H1 (cell line): ENCODE results near the gene CCNYL1. TPM values are rescaled to one million over a fixed set of nuclear protein-coding genes. Genes with fewer than 3 reads are reported as not detected.

Source experiments
- CTCF ChIA-PET: fragments of 300-600 bp; sonication (Branson Sonifier 250); formaldehyde crosslinking; loops from one replicate; lab custom pipeline; 2021; ENCODE audit not compliant: partially characterized antibody; lab: Charles Lee
- POLR2A ChIA-PET: fragments of 300-600 bp; sonication (Branson Sonifier 250); formaldehyde crosslinking; loops from one replicate; lab custom pipeline; 2021; ENCODE audit warnings: inconsistent platforms; ENCODE audit not compliant: partially characterized antibody; lab: Charles Lee
- DNase-seq, 2 experiments: peaks; one replicate each; pipeline versions ENCODE4 v3.0.0 to v3.0.0-alpha.2; 2010 to 2022; ENCODE audit warnings: low spot score in 2 of 2, low read depth in 1 of 2, mixed read lengths in 1 of 2
- FAIRE-seq: peaks from 2 replicates; lab custom pipeline; 2011; peaks lifted over from hg19 to GRCh38; lab: Jason Lieb, UNC
- H2AFZ ChIP-seq: 2 replicates; pipeline ENCODE4 v1.8.1; 2012; ENCODE audit warnings: low read length, inconsistent platforms
- H2AK5ac ChIP-seq: 2 replicates; pipeline ENCODE4 v1.6.1; 2013; ENCODE audit warnings: low read depth, low read length
- H2BK120ac ChIP-seq: replicated peaks from 2 replicates; pipeline ENCODE3; 2013; ENCODE audit warnings: low read depth, low read length, inconsistent platforms
- H2BK12ac ChIP-seq: 2 replicates; pipeline ENCODE4 v1.6.1; 2013; ENCODE audit warnings: low read depth, low read length
- H2BK15ac ChIP-seq: 2 replicates; pipeline ENCODE4 v1.6.1; 2013; ENCODE audit warnings: low read length
- H2BK20ac ChIP-seq: 2 replicates; pipeline ENCODE4 v1.6.1; 2013; ENCODE audit warnings: low read length
- H2BK5ac ChIP-seq: 2 replicates; pipeline ENCODE4 v1.6.1; 2013; ENCODE audit warnings: low read depth, low read length
- H3K14ac ChIP-seq: 2 replicates; pipeline ENCODE4 v1.6.1; 2013; ENCODE audit warnings: inconsistent platforms; ENCODE audit not compliant: insufficient read length
- H3K18ac ChIP-seq: 2 replicates; pipeline ENCODE4 v1.6.1; 2013; ENCODE audit warnings: low read length; ENCODE audit errors: extremely low read depth
- H3K23ac ChIP-seq: 2 replicates; pipeline ENCODE4 v1.6.1; 2013; ENCODE audit warnings: inconsistent platforms; ENCODE audit not compliant: insufficient read length
- H3K23me2 ChIP-seq: 2 replicates; pipeline ENCODE4 v1.6.1; 2013; ENCODE audit warnings: low read depth, low read length
- H3K27ac ChIP-seq: 2 replicates; pipeline ENCODE4 v1.6.1; 2011; ENCODE audit warnings: low read depth, low read length, inconsistent platforms
- H3K27me3 ChIP-seq, 4 experiments: replicated peaks in 1 of 4; 1 replicate in 1 of 4; 2 replicates in 3 of 4; pipeline versions ENCODE4 v1.6.1 to v1.8.1; 2011 to 2013; ENCODE audit warnings: low read length in 3 of 4, mild to moderate bottlenecking in 3 of 4, inconsistent platforms in 2 of 4, mixed read lengths in 2 of 4, moderate library complexity in 1 of 4; ENCODE audit not compliant: control insufficient read depth in 3 of 4, insufficient read depth in 3 of 4; ENCODE audit errors: extremely low read depth in 1 of 4
- H3K36me3 ChIP-seq, 4 experiments: 2 replicates each; pipeline versions ENCODE4 v1.6.1 to v1.8.1; 2011 to 2013; ENCODE audit warnings: mild to moderate bottlenecking in 4 of 4, low read length in 3 of 4, moderate library complexity in 2 of 4, control low read depth in 1 of 4, inconsistent platforms in 1 of 4; ENCODE audit not compliant: insufficient read depth in 4 of 4, control insufficient read depth in 2 of 4
- H3K4ac ChIP-seq: replicated peaks from 2 replicates; pipeline ENCODE3; 2013; ENCODE audit warnings: low read length, low read depth, mixed read lengths, inconsistent platforms; ENCODE audit not compliant: insufficient read length
- H3K4me1 ChIP-seq, 4 experiments: replicated peaks in 1 of 4; 1 replicate in 1 of 4; 2 replicates in 3 of 4; pipeline versions ENCODE4 v1.6.1 to v1.8.1; 2011 to 2013; ENCODE audit warnings: low read length in 3 of 4, inconsistent platforms in 2 of 4, mixed read lengths in 1 of 4; ENCODE audit not compliant: insufficient read depth in 4 of 4, control insufficient read depth in 3 of 4
- H3K4me2 ChIP-seq, 2 experiments: 2 replicates each; pipeline versions ENCODE4 v1.6.1 to v1.8.1; 2011 to 2013; ENCODE audit warnings: low read depth in 2 of 2, low read length in 2 of 2, control low read depth in 1 of 2, inconsistent platforms in 1 of 2, mild to moderate bottlenecking in 1 of 2; ENCODE audit not compliant: insufficient read depth in 1 of 2
- H3K4me3 ChIP-seq, 4 experiments: fragments of 200-600, 300-600 bp in 1 of 4; sonication (generic), shearing (Covaris generic), sonication (Bioruptor Twin) in 1 of 4; 2 replicates each; pipeline versions ENCODE4 v1.5.1 to v1.8.1; 2011 to 2016; ENCODE audit warnings: low read length in 4 of 4, low read depth in 3 of 4, control low read depth in 2 of 4, inconsistent platforms in 2 of 4, mild to moderate bottlenecking in 2 of 4, mixed read lengths in 1 of 4, moderate library complexity in 1 of 4; ENCODE audit not compliant: insufficient read depth in 2 of 4; ENCODE audit errors: extremely low read depth in 1 of 4
- H3K56ac ChIP-seq: replicated peaks from 2 replicates; pipeline ENCODE3; 2013; ENCODE audit warnings: low read depth, mild to moderate bottlenecking, mixed read lengths, low read length, inconsistent platforms; ENCODE audit not compliant: insufficient read length
- H3K79me1 ChIP-seq: 2 replicates; pipeline ENCODE4 v1.6.1; 2013; ENCODE audit warnings: low read depth, low read length, control low read depth
- H3K79me2 ChIP-seq, 2 experiments: 2 replicates each; pipeline versions ENCODE4 v1.6.1 to v1.8.1; 2012 to 2013; ENCODE audit warnings: low read length in 2 of 2, mild to moderate bottlenecking in 2 of 2, inconsistent platforms in 1 of 2; ENCODE audit not compliant: insufficient read depth in 2 of 2, control insufficient read depth in 1 of 2
- H3K9ac ChIP-seq, 4 experiments: replicated peaks in 1 of 4; 1 replicate in 1 of 4; 2 replicates in 3 of 4; pipeline versions ENCODE4 v1.6.1 to v1.8.1; 2011 to 2013; ENCODE audit warnings: low read depth in 3 of 4, low read length in 3 of 4, control low read depth in 2 of 4, mild to moderate bottlenecking in 2 of 4, moderate library complexity in 2 of 4, inconsistent platforms in 1 of 4; ENCODE audit errors: extremely low read depth in 1 of 4
- H3K9me3 ChIP-seq, 2 experiments: 2 replicates each; pipeline versions ENCODE4 v1.6.1 to v1.8.1; 2012 to 2013; ENCODE audit warnings: mild to moderate bottlenecking in 2 of 2, moderate library complexity in 2 of 2, control low read depth in 1 of 2, inconsistent platforms in 1 of 2, low read depth in 1 of 2, low read length in 1 of 2, mixed read lengths in 1 of 2; ENCODE audit not compliant: insufficient read depth in 2 of 2
- H4K20me1 ChIP-seq, 2 experiments: replicated peaks in 1 of 2; 2 replicates each; pipeline versions ENCODE3 to v1.8.1; 2011 to 2013; ENCODE audit warnings: inconsistent platforms in 2 of 2, low read length in 2 of 2, mild to moderate bottlenecking in 1 of 2; ENCODE audit not compliant: insufficient read depth in 2 of 2, control insufficient read depth in 1 of 2
- H4K5ac ChIP-seq: 2 replicates; pipeline ENCODE4 v1.6.1; 2013; ENCODE audit warnings: low read length, low read depth, mixed read lengths, inconsistent platforms; ENCODE audit not compliant: insufficient read length
- H4K8ac ChIP-seq: 2 replicates; pipeline ENCODE4 v1.8.0; 2013; ENCODE audit warnings: mild to moderate bottlenecking, moderate library complexity, low read length, inconsistent platforms; ENCODE audit not compliant: insufficient read depth; ENCODE audit errors: extremely low read depth
- H4K91ac ChIP-seq: replicated peaks from 2 replicates; pipeline ENCODE3; 2013; ENCODE audit warnings: low read length, mixed read lengths, inconsistent platforms; ENCODE audit not compliant: insufficient read length
- CBX8 ChIP-seq: fragments of 300-800, 300-1000 bp; sonication (generic); IDR thresholded peaks from 2 replicates; pipeline ENCODE4 v1.7.1; 2016; ENCODE audit warnings: low read depth, low read length, borderline replicate concordance
- CREB1 ChIP-seq: IDR thresholded peaks from 2 replicates; pipeline ENCODE4 v1.6.1; 2012; ENCODE audit warnings: inconsistent platforms
- E2F6 ChIP-seq: IDR thresholded peaks from 2 replicates; pipeline ENCODE4 v1.6.1; 2012; ENCODE audit warnings: inconsistent platforms
- EP300 ChIP-seq, 2 experiments: IDR thresholded peaks; 1 replicate in 1 of 2; 2 replicates in 1 of 2; pipeline ENCODE4 v1.6.1; 2011 to 2012; ENCODE audit warnings: low read depth in 2 of 2, low read length in 2 of 2, mild to moderate bottlenecking in 2 of 2, borderline replicate concordance in 1 of 2, inconsistent platforms in 1 of 2, moderate library complexity in 1 of 2
- GABPA ChIP-seq: IDR thresholded peaks from 2 replicates; pipeline ENCODE4 v1.6.1; 2011; ENCODE audit warnings: mild to moderate bottlenecking, low read length, moderate library complexity, borderline replicate concordance; ENCODE audit not compliant: insufficient read depth
- HDAC2 ChIP-seq, 2 experiments: fragments of 300-600 bp in 1 of 2; sonication (generic) in 1 of 2; IDR thresholded peaks; 2 replicates each; pipeline ENCODE4 v1.6.1; 2011 to 2012; ENCODE audit warnings: low read depth in 2 of 2, low read length in 2 of 2, mild to moderate bottlenecking in 2 of 2, moderate library complexity in 2 of 2, borderline replicate concordance in 1 of 2, inconsistent platforms in 1 of 2
- JUN ChIP-seq: IDR thresholded peaks from 2 replicates; pipeline ENCODE4 v1.6.1; 2011; ENCODE audit warnings: low read depth, mild to moderate bottlenecking, improper control_type of control experiment, low read length
- JUND ChIP-seq: IDR thresholded peaks from 2 replicates; pipeline ENCODE4 v1.6.1; 2011; ENCODE audit warnings: mild to moderate bottlenecking, improper control_type of control experiment, low read length
- MAX ChIP-seq: IDR thresholded peaks from 2 replicates; pipeline ENCODE4 v1.6.1; 2012; ENCODE audit warnings: inconsistent platforms
- RNF2 ChIP-seq: fragments of 200-900, 300-1000 bp; sonication (generic); IDR thresholded peaks from 2 replicates; pipeline ENCODE4 v1.7.1; 2016; ENCODE audit warnings: borderline replicate concordance, low read depth, mild to moderate bottlenecking, antibody characterized with exemption, low read length; ENCODE audit not compliant: poor library complexity, severe bottlenecking; ENCODE audit errors: missing control alignments
- SP4 ChIP-seq: IDR thresholded peaks from 2 replicates; pipeline ENCODE4 v1.6.1; 2012; ENCODE audit warnings: low read length, inconsistent platforms
- SRF ChIP-seq: IDR thresholded peaks from 2 replicates; pipeline ENCODE4 v1.6.1; 2011; ENCODE audit warnings: mild to moderate bottlenecking, low read depth, low read length, moderate library complexity
- WGBS, 2 experiments: shearing (Covaris generic) in 1 of 2; methylation state at CpG; one replicate each; pipeline versions ENCODE4 v1.1.6 to v1.1.7; 2013 to 2015; ENCODE audit warnings: low lambda C conversion rate in 2 of 2, mixed read lengths in 2 of 2, inconsistent platforms in 1 of 2, low coverage in 1 of 2, missing lambda C conversion rate in 1 of 2; ENCODE audit not compliant: insufficient replicate concordance in 2 of 2, insufficient coverage in 1 of 2, insufficient read length in 1 of 2; ENCODE audit errors: extremely low coverage in 1 of 2, missing lambda C conversion rate in 1 of 2; 5-methylcytosine and 5-hydroxymethylcytosine counted together
- polyA plus RNA-seq, 7 experiments: library from polyadenylated mRNA; depleted of rRNA in 3 of 7; stranded (reverse) in 5 of 7; unstranded in 2 of 7; fragments of >200 nt in 5 of 7; fragments of 200-250 nt in 2 of 7; gene quantifications; 1 replicate in 5 of 7; 2 replicates in 1 of 7; 4 replicates in 1 of 7; pipeline versions ENCODE4 v1.2.1 to v1.2.3, GENCODE V29; 2011 to 2013; ENCODE audit warnings: missing spikeins in 2 of 7, mixed read lengths in 2 of 7
- total RNA-seq: library from RNA; stranded (reverse); fragmentation: NEBNext Ultra II Directional; extraction: Animal tissue kit (Norgen Biotek cat#: 25700); gene quantifications from 2 replicates; pipeline ENCODE4 v1.2.1, GENCODE V29; 2021

Gene CCNYL1
- total and polyA plus RNA-seq, 2 of the 8 experiments (the other 6 are each of a cell fraction or from before 2014, with no cell fraction given) = 13.3 to 35.4 TPM

GRCh38 chr2:207760453-207760852 is 49.0 kb downstream of the CCNYL1 start:
- 84% methylated on average over 2 of the region's 2 CpGs; no CpG with 5 or more reads in 1 of the 2 experiments for WGBS, 2 experiments
- H3K79me2 ChIP-seq = peaks cover 19 to 58% of the 10 kb centered on the region in 2 experiments
- no peak overlapping the region for H4K91ac ChIP-seq
- TF ChIP-seq SP4 = no peak
- TF ChIP-seq EP300 (IDR thresholded peaks at IDR 0.05; ENCODE audit: borderline replicate concordance in 1 of 2, low read depth in 2 of 2, low read length in 2 of 2) = no peak
- no peak for TF ChIP-seq JUN
- no peak for TF ChIP-seq E2F6
- no peak for TF ChIP-seq HDAC2 (IDR thresholded peaks at IDR 0.05; ENCODE audit: borderline replicate concordance in 1 of 2, low read depth in 2 of 2, low read length in 2 of 2)
- no peak for TF ChIP-seq JUND
- TF ChIP-seq SRF = no peak
- no peak for TF ChIP-seq MAX
- TF ChIP-seq CREB1 = no peak
- TF ChIP-seq CBX8 = no peak
- TF ChIP-seq GABPA = no peak
- TF ChIP-seq RNF2 = no peak

More at GRCh38 chr2:207760453-207760852, 49.0 kb downstream of the CCNYL1 start:
- no peak overlapping the region for H3K23ac ChIP-seq
- CTCF ChIA-PET = interaction anchor here (0.6 to 4.5 kb wide), 7 partner anchors 12 to 491 kb away, joined by 3 to 29 read pairs (median 3); no protein-coding TSS in a partner anchor
- peaks cover 4% of the 10 kb centered on the region; the same call in 1 of the 2 replicates for H3K79me1 ChIP-seq
- H3K23me2 ChIP-seq = peaks cover under 1% of the 10 kb centered on the region; the same call in 1 of the 2 replicates
- no peak overlapping the region for H2AFZ ChIP-seq
- DNase-seq (no peak), FAIRE-seq (no peak)
- no peak overlapping the region for H2AK5ac ChIP-seq
- H2BK120ac ChIP-seq = no peak overlapping the region
- H4K8ac ChIP-seq = no peak overlapping the region
- H3K4me3 ChIP-seq = no peak overlapping the region
- POLR2A ChIA-PET = interaction anchor here (0.8 to 1.4 kb wide), 5 partner anchors 8 to 135 kb away, joined by 3 to 5 read pairs (median 4); partner anchors contain the start of genes FZD5 and METTL21A
- no peak overlapping the region for H3K14ac ChIP-seq
- H3K4ac ChIP-seq = no peak overlapping the region
- H3K4me1 ChIP-seq = peaks cover 15 to 29% (median 20%) of the 10 kb centered on the region in 4 experiments
- no peak overlapping the region for H2BK15ac ChIP-seq
- H3K9ac ChIP-seq = no peak overlapping the region
- H3K36me3 ChIP-seq = peaks cover 5 to 80% (median 15%) of the 10 kb centered on the region in 4 experiments; a peak in 7 of 8 replicates
- no peak overlapping the region for H4K5ac ChIP-seq
- H4K20me1 ChIP-seq = peaks cover 7 to 24% of the 10 kb centered on the region in 2 experiments
- no peak overlapping the region for H2BK20ac ChIP-seq
- H3K4me2 ChIP-seq = no peak overlapping the region
- no peaks in the 10 kb centered on the region for H3K27me3 ChIP-seq
- H3K9me3 ChIP-seq = no peaks in the 10 kb centered on the region
- H2BK5ac ChIP-seq = no peak overlapping the region
- H3K27ac ChIP-seq = no peak overlapping the region
- no peak overlapping the region for H2BK12ac ChIP-seq
- no peak overlapping the region for H3K56ac ChIP-seq
- H3K18ac ChIP-seq = no peak overlapping the region
